ENCODE data around the gene KLB. TPM values are rescaled to one million over a fixed set of nuclear protein-coding genes. Genes with fewer than 3 reads are reported as not detected.

The KLB gene
- total and polyA plus RNA-seq, 4 donors, result 13.5 to 31.0 (median 22.8) TPM

DNA sequence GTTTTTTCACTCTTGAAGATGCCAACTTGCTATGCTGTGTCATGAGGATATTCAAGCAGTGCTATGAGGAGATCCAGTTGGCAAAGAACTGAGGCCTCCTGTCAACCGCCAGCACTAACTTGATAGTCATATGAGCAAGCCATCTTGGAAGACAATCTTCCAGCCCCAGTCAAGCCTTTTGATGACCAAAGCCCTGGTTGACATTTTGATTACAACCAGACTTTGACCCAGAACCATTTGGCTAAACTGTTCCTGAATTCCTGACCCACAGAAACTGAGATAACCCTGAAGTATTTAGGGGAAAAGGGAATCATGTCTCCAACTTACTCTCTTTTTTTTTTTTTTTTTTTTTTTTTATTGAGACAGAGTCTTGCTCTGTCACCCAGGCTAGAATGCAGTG is 87.6 kb downstream of the KLB start:
- 96% methylated on average over 1 of the region's 1 CpG for WGBS
- H3K4me1 ChIP-seq (ENCODE audit: control insufficient read depth in 4 of 4, insufficient read depth in 4 of 4, low read length in 3 of 4), result peaks cover 0 to 3% (median 1%) of the 10 kb centered on the region in 4 donors

More for the DNA sequence above, 87.6 kb downstream of the KLB start:
- Histone ChIP-seq H3K9me3 (ENCODE audit: control insufficient read depth in 4 of 4, low read length in 3 of 4) (no peaks in the 10 kb centered on the region), H3K27ac (ENCODE audit: low read depth in 1 of 2, low read length in 2 of 2) (no peak overlapping the region), H3K9ac (ENCODE audit: low read depth in 1 of 2, low read length in 2 of 2) (no peak overlapping the region), H3K36me3 (ENCODE audit: control insufficient read depth in 4 of 4, insufficient read depth in 3 of 4, low read depth in 1 of 4, low read length in 3 of 4) (peaks cover 0 to 14% (median 10%) of the 10 kb centered on the region in 4 donors), H3K4me3 (ENCODE audit: low read depth in 1 of 3, low read length in 3 of 3) (no peak overlapping the region), H3K27me3 (ENCODE audit: control insufficient read depth in 4 of 4, insufficient read depth in 4 of 4, low read length in 3 of 4) (no peaks in the 10 kb centered on the region)
- no peak for DNase-seq (ENCODE audit: low spot score)
- TF ChIP-seq HNF4G (IDR thresholded peaks at IDR 0.05) (no peak), GABPA (IDR thresholded peaks at IDR 0.05 in 1 of 2, conservative IDR thresholded peaks at IDR 0.05 in 1 of 2) (no peak), HNF4A (conservative IDR thresholded peaks at IDR 0.05) (peak; percentile 38 to 73), NR2F2 (IDR thresholded peaks at IDR 0.05) (no peak), CTCF (IDR thresholded peaks at IDR 0.05; ENCODE audit: low read depth, low read length, missing input control) (no peak), RXRA (IDR thresholded peaks at IDR 0.05) (peak; percentile 9 to 68), FOXA1 (IDR thresholded peaks at IDR 0.05) (no peak), YY1 (IDR thresholded peaks at IDR 0.05) (peak; percentile 39), EGR1 (IDR thresholded peaks at IDR 0.05; ENCODE audit: low read depth in 2 of 2) (no peak)
- TF ChIP-seq, protein P1, sequence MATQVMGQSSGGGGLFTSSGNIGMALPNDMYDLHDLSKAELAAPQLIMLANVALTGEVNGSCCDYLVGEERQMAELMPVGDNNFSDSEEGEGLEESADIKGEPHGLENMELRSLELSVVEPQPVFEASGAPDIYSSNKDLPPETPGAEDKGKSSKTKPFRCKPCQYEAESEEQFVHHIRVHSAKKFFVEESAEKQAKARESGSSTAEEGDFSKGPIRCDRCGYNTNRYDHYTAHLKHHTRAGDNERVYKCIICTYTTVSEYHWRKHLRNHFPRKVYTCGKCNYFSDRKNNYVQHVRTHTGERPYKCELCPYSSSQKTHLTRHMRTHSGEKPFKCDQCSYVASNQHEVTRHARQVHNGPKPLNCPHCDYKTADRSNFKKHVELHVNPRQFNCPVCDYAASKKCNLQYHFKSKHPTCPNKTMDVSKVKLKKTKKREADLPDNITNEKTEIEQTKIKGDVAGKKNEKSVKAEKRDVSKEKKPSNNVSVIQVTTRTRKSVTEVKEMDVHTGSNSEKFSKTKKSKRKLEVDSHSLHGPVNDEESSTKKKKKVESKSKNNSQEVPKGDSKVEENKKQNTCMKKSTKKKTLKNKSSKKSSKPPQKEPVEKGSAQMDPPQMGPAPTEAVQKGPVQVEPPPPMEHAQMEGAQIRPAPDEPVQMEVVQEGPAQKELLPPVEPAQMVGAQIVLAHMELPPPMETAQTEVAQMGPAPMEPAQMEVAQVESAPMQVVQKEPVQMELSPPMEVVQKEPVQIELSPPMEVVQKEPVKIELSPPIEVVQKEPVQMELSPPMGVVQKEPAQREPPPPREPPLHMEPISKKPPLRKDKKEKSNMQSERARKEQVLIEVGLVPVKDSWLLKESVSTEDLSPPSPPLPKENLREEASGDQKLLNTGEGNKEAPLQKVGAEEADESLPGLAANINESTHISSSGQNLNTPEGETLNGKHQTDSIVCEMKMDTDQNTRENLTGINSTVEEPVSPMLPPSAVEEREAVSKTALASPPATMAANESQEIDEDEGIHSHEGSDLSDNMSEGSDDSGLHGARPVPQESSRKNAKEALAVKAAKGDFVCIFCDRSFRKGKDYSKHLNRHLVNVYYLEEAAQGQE (IDR thresholded peaks at IDR 0.05), result no peak
- TF ChIP-seq, protein P2, sequence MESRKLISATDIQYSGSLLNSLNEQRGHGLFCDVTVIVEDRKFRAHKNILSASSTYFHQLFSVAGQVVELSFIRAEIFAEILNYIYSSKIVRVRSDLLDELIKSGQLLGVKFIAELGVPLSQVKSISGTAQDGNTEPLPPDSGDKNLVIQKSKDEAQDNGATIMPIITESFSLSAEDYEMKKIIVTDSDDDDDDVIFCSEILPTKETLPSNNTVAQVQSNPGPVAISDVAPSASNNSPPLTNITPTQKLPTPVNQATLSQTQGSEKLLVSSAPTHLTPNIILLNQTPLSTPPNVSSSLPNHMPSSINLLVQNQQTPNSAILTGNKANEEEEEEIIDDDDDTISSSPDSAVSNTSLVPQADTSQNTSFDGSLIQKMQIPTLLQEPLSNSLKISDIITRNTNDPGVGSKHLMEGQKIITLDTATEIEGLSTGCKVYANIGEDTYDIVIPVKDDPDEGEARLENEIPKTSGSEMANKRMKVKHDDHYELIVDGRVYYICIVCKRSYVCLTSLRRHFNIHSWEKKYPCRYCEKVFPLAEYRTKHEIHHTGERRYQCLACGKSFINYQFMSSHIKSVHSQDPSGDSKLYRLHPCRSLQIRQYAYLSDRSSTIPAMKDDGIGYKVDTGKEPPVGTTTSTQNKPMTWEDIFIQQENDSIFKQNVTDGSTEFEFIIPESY (IDR thresholded peaks at IDR 0.05), result no peak
